GM20000 (cell line): Measurements from ENCODE around the gene ANP32A.

Experiments
- DNase-seq: peaks from one replicate; pipeline ENCODE4 v3.0.0; 2012; ENCODE audit warnings: low spot score
- TF ChIP-seq, protein P1 (sequence below): IDR thresholded peaks from 2 replicates; pipeline ENCODE4 v1.5.1; 2012; ENCODE audit warnings: mild to moderate bottlenecking, control low read depth; ENCODE audit errors: extremely low read depth, missing control alignments

Gene ANP32A

DNA sequence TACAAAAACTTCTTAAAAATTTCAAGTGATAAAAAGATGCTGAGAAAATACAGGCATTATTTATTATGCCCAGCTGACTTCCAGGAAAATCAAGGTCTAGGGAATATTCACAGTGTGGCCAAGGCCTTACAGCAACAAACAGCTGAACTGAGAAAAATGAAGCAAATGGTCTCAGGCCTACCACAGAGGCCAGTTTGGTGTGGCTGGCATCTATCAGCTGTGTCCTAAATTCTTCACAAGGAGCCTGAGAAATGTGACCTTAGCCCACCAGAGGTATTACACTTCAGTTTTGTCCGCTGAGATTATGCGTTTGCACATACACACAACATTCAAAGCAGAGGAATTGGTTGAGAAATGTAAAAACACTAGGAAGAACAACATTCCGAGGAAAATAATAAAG is 77.4 kb downstream of the ANP32A start:
- no peak for DNase-seq
- TF ChIP-seq, protein P1, sequence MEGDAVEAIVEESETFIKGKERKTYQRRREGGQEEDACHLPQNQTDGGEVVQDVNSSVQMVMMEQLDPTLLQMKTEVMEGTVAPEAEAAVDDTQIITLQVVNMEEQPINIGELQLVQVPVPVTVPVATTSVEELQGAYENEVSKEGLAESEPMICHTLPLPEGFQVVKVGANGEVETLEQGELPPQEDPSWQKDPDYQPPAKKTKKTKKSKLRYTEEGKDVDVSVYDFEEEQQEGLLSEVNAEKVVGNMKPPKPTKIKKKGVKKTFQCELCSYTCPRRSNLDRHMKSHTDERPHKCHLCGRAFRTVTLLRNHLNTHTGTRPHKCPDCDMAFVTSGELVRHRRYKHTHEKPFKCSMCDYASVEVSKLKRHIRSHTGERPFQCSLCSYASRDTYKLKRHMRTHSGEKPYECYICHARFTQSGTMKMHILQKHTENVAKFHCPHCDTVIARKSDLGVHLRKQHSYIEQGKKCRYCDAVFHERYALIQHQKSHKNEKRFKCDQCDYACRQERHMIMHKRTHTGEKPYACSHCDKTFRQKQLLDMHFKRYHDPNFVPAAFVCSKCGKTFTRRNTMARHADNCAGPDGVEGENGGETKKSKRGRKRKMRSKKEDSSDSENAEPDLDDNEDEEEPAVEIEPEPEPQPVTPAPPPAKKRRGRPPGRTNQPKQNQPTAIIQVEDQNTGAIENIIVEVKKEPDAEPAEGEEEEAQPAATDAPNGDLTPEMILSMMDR, result no peak

DNA sequence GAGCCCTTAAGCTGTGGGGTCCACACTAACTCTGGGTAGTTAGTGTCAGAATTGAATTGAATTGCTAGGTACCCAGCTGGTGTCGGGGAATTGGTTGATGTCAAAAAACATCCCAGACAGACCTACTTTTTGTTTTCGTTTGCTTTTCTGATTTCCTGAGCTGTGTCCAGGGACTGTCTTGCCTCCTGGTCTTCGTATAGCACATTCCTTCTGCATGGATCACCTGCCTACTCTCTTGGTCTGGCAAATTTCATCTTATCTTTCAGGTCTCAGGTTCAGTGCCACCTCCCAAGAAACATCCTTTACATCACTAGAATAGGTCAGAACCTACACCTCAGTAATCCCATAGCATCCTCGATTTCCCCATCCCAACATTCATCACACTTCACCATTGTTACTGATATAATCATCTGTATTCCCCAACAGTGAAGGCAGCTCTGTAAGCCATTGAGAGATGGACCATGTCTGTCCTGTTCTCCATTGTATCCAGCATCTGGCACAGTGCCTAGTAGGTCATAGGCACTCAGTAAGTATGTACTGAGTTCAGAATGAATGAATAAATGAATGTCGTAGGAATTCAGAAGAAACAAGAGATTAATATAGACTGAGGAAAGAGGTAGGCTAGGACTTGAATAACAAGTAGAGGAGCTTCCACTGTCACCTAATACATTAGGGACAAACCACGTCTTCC is 81.2 kb downstream of the ANP32A start:
- TF ChIP-seq, protein P1, result no peak
- DNase-seq, result no peak

DNA sequence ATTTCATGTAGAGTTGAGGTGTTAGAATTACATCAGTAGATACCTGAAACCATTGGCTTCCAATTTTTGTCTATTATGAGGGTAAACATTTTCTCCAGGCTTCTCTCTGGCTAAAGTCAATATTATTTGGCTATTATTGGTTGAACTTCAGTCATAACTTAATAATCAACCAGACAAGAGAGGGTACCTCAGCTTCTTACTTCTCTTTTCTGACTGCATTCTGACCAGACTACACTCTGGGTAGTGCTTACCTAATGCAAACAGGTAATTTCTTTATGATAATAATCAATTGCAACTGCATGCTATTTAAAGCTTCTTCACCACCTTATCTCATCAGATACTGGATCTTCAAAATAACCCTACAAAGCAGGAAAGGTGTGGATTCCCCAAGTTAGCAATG is 85.1 kb downstream of the ANP32A start:
- TF ChIP-seq, protein P1, result no peak
- DNase-seq, result no peak

DNA sequence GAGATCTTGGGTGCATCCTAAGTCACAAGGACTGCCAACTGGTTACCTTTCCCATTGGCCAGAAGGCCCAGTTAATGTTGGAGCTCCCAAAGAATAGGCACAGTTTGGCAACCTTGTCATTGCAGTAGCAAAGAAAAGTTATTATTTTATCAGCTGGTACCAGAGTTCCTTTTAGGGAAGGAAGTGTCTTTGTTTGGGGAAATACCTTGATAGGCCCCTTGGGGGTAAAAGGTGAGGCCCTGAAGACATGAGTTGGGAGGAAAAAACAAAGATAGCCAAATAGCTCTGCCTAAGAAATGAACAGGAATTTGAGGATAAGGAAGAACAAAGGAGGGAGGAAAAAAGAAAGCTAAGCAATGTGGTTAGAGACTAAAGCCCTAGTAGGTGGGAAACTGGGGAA is 85.8 kb downstream of the ANP32A start:
- TF ChIP-seq, protein P1, result no peak
- DNase-seq, result no peak

DNA sequence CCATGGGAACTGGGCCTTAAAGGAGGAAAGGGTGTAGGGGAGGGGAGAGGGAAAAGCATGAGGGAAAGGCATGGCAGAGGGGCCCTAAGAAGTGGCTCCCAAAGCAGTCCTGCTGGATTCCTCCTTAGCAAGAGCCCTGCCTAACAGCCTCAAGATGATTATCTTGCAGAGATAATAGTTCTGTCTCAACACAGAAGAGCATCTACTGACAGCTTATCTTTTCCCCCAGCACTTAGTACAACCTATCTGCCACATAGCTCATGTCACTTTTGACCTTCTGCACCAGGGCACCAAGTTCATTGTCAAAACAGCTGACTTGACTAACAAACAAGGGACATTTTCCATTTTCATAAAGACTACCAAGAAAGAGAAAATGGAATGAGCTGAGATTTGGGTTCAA is 86.3 kb downstream of the ANP32A start:
- TF ChIP-seq, protein P1, result no peak
- DNase-seq, result no peak

DNA sequence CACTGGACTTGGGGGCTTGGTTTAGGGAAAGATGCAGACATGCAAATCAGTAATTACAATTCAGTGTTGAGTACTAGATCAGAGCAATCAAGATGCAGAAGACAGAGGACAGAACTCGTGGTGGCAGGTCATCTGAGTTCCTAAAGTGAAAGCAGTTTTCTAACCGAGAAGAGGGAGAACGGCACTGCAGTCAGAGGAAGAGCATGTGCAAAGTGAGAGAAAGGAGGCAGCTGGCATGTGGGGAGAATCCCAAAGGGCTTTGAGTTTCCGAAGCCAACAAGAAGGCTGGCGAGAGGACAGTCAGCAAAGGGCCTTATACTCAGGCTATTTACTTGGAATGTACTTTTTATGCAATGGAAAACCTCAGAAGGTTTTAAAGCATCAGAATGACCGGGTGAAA is 87.0 kb downstream of the ANP32A start:
- TF ChIP-seq, protein P1, result no peak

DNA sequence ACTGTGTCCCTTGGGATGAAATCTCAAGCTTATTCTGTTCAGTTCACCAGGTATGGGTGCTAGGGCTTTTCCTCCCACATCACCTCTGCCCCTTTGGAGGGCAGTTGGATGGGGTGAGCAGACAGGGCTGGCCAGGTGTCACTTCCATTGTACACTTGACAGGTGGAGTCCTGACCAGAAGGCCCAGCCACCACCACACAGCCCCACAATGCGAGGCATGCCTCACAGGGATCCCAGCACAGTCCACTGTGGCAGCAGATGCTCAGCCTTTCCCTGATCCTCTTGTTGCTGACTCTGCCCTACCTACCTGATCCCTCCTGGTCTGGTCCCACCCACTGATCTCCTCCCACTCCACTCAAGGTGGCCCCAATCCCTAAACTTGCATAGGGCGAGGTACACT is 88.2 kb downstream of the ANP32A start:
- no peak for DNase-seq
- TF ChIP-seq, protein P1, result no peak

More for the DNA sequence above, 87.0 kb downstream of the ANP32A start:
- no peak for DNase-seq
